Endodermal cell (in vitro differentiated cells): ENCODE measurements around the gene CRYGD. TPM values are rescaled to one million over a fixed set of nuclear protein-coding genes. Genes with fewer than 3 reads are reported as not detected.
"Not testable (repeated sequence)": the region's sequence is repeated elsewhere in the genome, so short reads cannot be mapped to it uniquely, and the experiment has no call there.

Source experiments
- DNase-seq: peaks from one replicate; pipeline ENCODE4 v3.0.0-alpha.2; 2017
- H3K27ac ChIP-seq: 2 replicates; pipeline ENCODE4 v1.5.1; 2013; ENCODE audit warnings: mild to moderate bottlenecking, low read depth, low read length, moderate library complexity
- H3K27me3 ChIP-seq: 2 replicates; pipeline ENCODE4 v1.6.1; 2013; ENCODE audit warnings: mild to moderate bottlenecking, low read length, moderate library complexity; ENCODE audit not compliant: insufficient read depth, control insufficient read depth, poor library complexity, severe bottlenecking
- H3K36me3 ChIP-seq: 2 replicates; pipeline ENCODE4 v1.7.0; 2013; ENCODE audit warnings: mild to moderate bottlenecking, low read length, moderate library complexity; ENCODE audit not compliant: control insufficient read depth, insufficient read depth
- H3K4me1 ChIP-seq: one replicate; pipeline ENCODE4 v1.7.0; 2013; ENCODE audit warnings: low read length; ENCODE audit not compliant: control insufficient read depth, insufficient read depth
- H3K4me3 ChIP-seq: 2 replicates; pipeline ENCODE4 v1.5.1; 2013; ENCODE audit warnings: mild to moderate bottlenecking, low read length, moderate library complexity
- H3K9ac ChIP-seq: 2 replicates; pipeline ENCODE4 v1.6.1; 2013; ENCODE audit warnings: mild to moderate bottlenecking, low read length, moderate library complexity; ENCODE audit not compliant: poor library complexity, severe bottlenecking; ENCODE audit errors: extremely low read depth
- H3K9me3 ChIP-seq: 2 replicates; pipeline ENCODE4 v1.6.1; 2013; ENCODE audit warnings: mild to moderate bottlenecking, low read length, moderate library complexity; ENCODE audit not compliant: control insufficient read depth
- H3K27ac Mint-ChIP-seq: 2 replicates; pipeline ENCODE4 v1.8.0; 2020; ENCODE audit warnings: mixed read lengths
- H3K27me3 Mint-ChIP-seq: 2 replicates; pipeline ENCODE4 v1.8.0; 2021; ENCODE audit warnings: mild to moderate bottlenecking, mixed read lengths; ENCODE audit not compliant: insufficient read depth
- H3K36me3 Mint-ChIP-seq: 2 replicates; pipeline ENCODE4 v1.8.0; 2020; ENCODE audit warnings: low read depth, mixed read lengths
- H3K4me1 Mint-ChIP-seq: 2 replicates; pipeline ENCODE4 v1.8.0; 2020; ENCODE audit warnings: mixed read lengths
- H3K4me3 Mint-ChIP-seq: 2 replicates; pipeline ENCODE4 v1.8.0; 2020; ENCODE audit warnings: mild to moderate bottlenecking, moderate library complexity, mixed read lengths
- H3K9me3 Mint-ChIP-seq: 2 replicates; pipeline ENCODE4 v1.8.0; 2020; ENCODE audit warnings: mild to moderate bottlenecking, mixed read lengths
- CTCF ChIP-seq: fragments of 200-600 bp; sonication (generic); conservative IDR thresholded peaks from 2 replicates; pipeline ENCODE4 v1.5.0; 2021; ENCODE audit warnings: antibody characterized with exemption, mild to moderate bottlenecking
- WGBS, 2 experiments: methylation state at CpG; one replicate each; pipeline versions ENCODE4 v1.1.5 to v1.1.7; 2013; ENCODE audit warnings: missing lambda C conversion rate in 2 of 2, mixed read lengths in 1 of 2; ENCODE audit not compliant: insufficient coverage in 1 of 2, insufficient read length in 1 of 2; 5-methylcytosine and 5-hydroxymethylcytosine counted together
- total RNA-seq, 2 donors: library from RNA; stranded (reverse); fragmentation: NEBNext Ultra II Directional in 1 of 2; extraction: Animal tissue kit (Norgen Biotek cat#: 25700) in 1 of 2; gene quantifications; 2 replicates in 1 of 2; 3 replicates in 1 of 2; pipeline ENCODE4 v1.2.1, GENCODE V29; 2021

CRYGD gene
- total RNA-seq, 2 donors from 2014 or later, result 2.2 TPM; not detected in 1

- no peak overlapping the region for H3K27ac Mint-ChIP-seq
- WGBS, 2 experiments, result 96% methylated on average over 3 of the region's 3 CpGs; no CpG with 5 or more reads in 1 of the 2 experiments
- H3K4me3 Mint-ChIP-seq, result no peak overlapping the region
- no peak for TF ChIP-seq CTCF
- Histone ChIP-seq H3K27ac (peak overlapping the region; percentile 1), H3K36me3 (no peaks in the 10 kb centered on the region), H3K9ac (no peak overlapping the region), H3K4me3 (no peak overlapping the region), H3K9me3 (peaks cover 11% of the 10 kb centered on the region), H3K27me3 (no peaks in the 10 kb centered on the region), H3K4me1 (no peaks in the 10 kb centered on the region)
- DNase-seq, result no peak
- peaks cover 12% of the 10 kb centered on the region for H3K9me3 Mint-ChIP-seq
- no peaks in the 10 kb centered on the region for H3K27me3 Mint-ChIP-seq
- H3K4me1 Mint-ChIP-seq, result peaks cover 3% of the 10 kb centered on the region
- no peaks in the 10 kb centered on the region for H3K36me3 Mint-ChIP-seq
Measured at GRCh38 chr2:208118918-208119317, 5.4 kb downstream of the CRYGD start.

GRCh38 chr2:208117390-208117789 is 6.9 kb downstream of the CRYGD start:
- not testable (repeated sequence) for H3K4me1 ChIP-seq, H3K4me3 Mint-ChIP-seq
- 96 to 100% methylated on average over 8 to 11 of the region's 11 CpGs for WGBS, 2 experiments

GRCh38 chr2:208112969-208113368 is 11.4 kb downstream of the CRYGD start:
- Histone ChIP-seq H3K9ac (no peak overlapping the region), H3K36me3 (no peaks in the 10 kb centered on the region), H3K4me1 (peaks cover 9% of the 10 kb centered on the region), H3K27ac (no peak overlapping the region), H3K4me3 (peak overlapping the region; percentile 63), H3K27me3 (no peaks in the 10 kb centered on the region), H3K9me3 (peaks cover 8% of the 10 kb centered on the region)
- Mint-ChIP-seq H3K27me3 (no peaks in the 10 kb centered on the region), H3K4me1 (peaks cover 17% of the 10 kb centered on the region), H3K27ac (peak overlapping the region; percentile 35), H3K9me3 (peaks cover 10% of the 10 kb centered on the region), H3K36me3 (peaks cover 5% of the 10 kb centered on the region), H3K4me3 (peak overlapping the region; percentile 35)
- 10 to 26% methylated on average over 5 to 7 of the region's 7 CpGs for WGBS, 2 experiments
- DNase-seq, result peak; percentile 92
- peak; percentile 14 for TF ChIP-seq CTCF

More at GRCh38 chr2:208117390-208117789, 6.9 kb downstream of the CRYGD start:
- H3K27ac ChIP-seq, H3K27ac Mint-ChIP-seq, H3K27me3 Mint-ChIP-seq, H3K36me3 ChIP-seq, H3K4me3 ChIP-seq, H3K27me3 ChIP-seq, H3K36me3 Mint-ChIP-seq, DNase-seq, H3K9ac ChIP-seq: not testable (repeated sequence)
- Mint-ChIP-seq H3K4me1 (peaks cover 12% of the 10 kb centered on the region), H3K9me3 (peaks cover 12% of the 10 kb centered on the region)
- peaks cover 11% of the 10 kb centered on the region for H3K9me3 ChIP-seq

GRCh38 chr2:208112273-208112745 is 12.0 kb downstream of the CRYGD start:
- 20 to 25% methylated on average over 4 to 35 of the region's 36 CpGs for WGBS, 2 experiments
- not testable (repeated sequence) for H3K27ac Mint-ChIP-seq, H3K9me3 ChIP-seq, H3K36me3 Mint-ChIP-seq, H3K4me3 ChIP-seq, H3K27me3 Mint-ChIP-seq, H3K9ac ChIP-seq, H3K9me3 Mint-ChIP-seq, H3K4me1 ChIP-seq, H3K27me3 ChIP-seq, H3K27ac ChIP-seq, H3K36me3 ChIP-seq
- peak; percentile 80 for DNase-seq
- Mint-ChIP-seq H3K4me1 (peaks cover 17% of the 10 kb centered on the region), H3K4me3 (peak overlapping the region; percentile 35)
